Naive thymus-derived CD8-positive, alpha-beta T cell (primary cell): ENCODE measurements around the gene SLC9B1. TPM values are rescaled to one million over a fixed set of nuclear protein-coding genes. Genes with fewer than 3 reads are reported as not detected.
A peak's percentile ranks its signal among the peaks of the same experiment; 100 is the strongest.
"Not testable (repeated sequence)": the region's sequence is repeated elsewhere in the genome, so short reads cannot be mapped to it uniquely, and the experiment has no call there.

Source experiments
- ATAC-seq, 2 donors: fragments of 150-1000 bp; cut with Tn5 transposase in 1 of 2; sonication (Bioruptor Pico), chemical (Tn5 transposase) in 1 of 2; 1 replicate in 1 of 2; 2 replicates in 1 of 2; pipeline ENCODE4 v1.10.0; 2021; ENCODE audit warnings: mild to moderate bottlenecking in 2 of 2, moderate library complexity in 2 of 2
- POLR2A ChIA-PET: fragments of 350-600 bp; sonication (Branson Sonifier 250); formaldehyde crosslinking; loops from one replicate; lab custom pipeline; 2021; ENCODE audit warnings: antibody characterized with exemption; lab: Charles Lee
- DNase-seq, 10 donors: peaks; one replicate each; pipeline versions ENCODE4 v3.0.0 to v3.0.0-alpha.2; 2020 to 2022
- H3K27ac Mint-ChIP-seq, 10 donors: one replicate each; pipeline ENCODE4 v1.8.0; 2020 to 2022; ENCODE audit warnings: mild to moderate bottlenecking in 10 of 10, mixed read lengths in 10 of 10, moderate library complexity in 4 of 10, inconsistent platforms in 1 of 10
- H3K27me3 Mint-ChIP-seq, 5 donors: one replicate each; pipeline ENCODE4 v1.8.0; 2021 to 2022; ENCODE audit warnings: mixed read lengths in 5 of 5
- H3K36me3 Mint-ChIP-seq, 3 donors: one replicate each; pipeline ENCODE4 v1.8.0; 2020 to 2022; ENCODE audit warnings: mixed read lengths in 3 of 3, mild to moderate bottlenecking in 2 of 3, inconsistent platforms in 1 of 3
- H3K4me1 Mint-ChIP-seq, 4 donors: one replicate each; pipeline ENCODE4 v1.8.0; 2021 to 2022; ENCODE audit warnings: mixed read lengths in 4 of 4
- H3K4me3 Mint-ChIP-seq, 10 donors: one replicate each; pipeline ENCODE4 v1.8.0; 2020 to 2022; ENCODE audit warnings: mild to moderate bottlenecking in 10 of 10, mixed read lengths in 10 of 10, moderate library complexity in 6 of 10, inconsistent platforms in 1 of 10
- H3K9me3 Mint-ChIP-seq, 9 donors: one replicate each; pipeline ENCODE4 v1.8.0; 2020 to 2022; ENCODE audit warnings: mixed read lengths in 9 of 9, mild to moderate bottlenecking in 3 of 9, inconsistent platforms in 1 of 9, moderate library complexity in 1 of 9
- polyA plus RNA-seq, 3 donors: library from polyadenylated mRNA; unstranded; fragments of 300-500 nt; fragmentation: Illumina TruSeq; gene quantifications; one replicate each; pipeline ENCODE4 v1.2.3, GENCODE V29; 2021
- total RNA-seq, 8 experiments: library from RNA in 2 of 8; stranded (reverse) in 2 of 8; gene quantifications; one replicate each; pipeline ENCODE4 v1.2.3 and lab custom pipeline; 2021 to 2026

Gene SLC9B1
- total and polyA plus RNA-seq, 5 experiments from 2014 or later, result 1.7 to 7.3 (median 3.7) TPM

GRCh38 chr4:102868153-102868780, 151.2 kb downstream of the SLC9B1 start:
- no peaks in the 10 kb centered on the region for H3K27me3 Mint-ChIP-seq
- peak overlapping the region; percentile 94 to 100 (median 98) for H3K27ac Mint-ChIP-seq
- peaks cover 0 to 4% (median 3%) of the 10 kb centered on the region in 3 donors for H3K36me3 Mint-ChIP-seq
- no peak for ATAC-seq
- no peak for DNase-seq
- no peaks in the 10 kb centered on the region for H3K9me3 Mint-ChIP-seq
- H3K4me3 Mint-ChIP-seq, result peak overlapping the region; percentile 85 to 99 (median 92)
- POLR2A ChIA-PET, result interaction anchor here (0.7 to 5.0 kb wide), 15 partner anchors 12 to 546 kb away, joined by 3 to 237 read pairs (median 4); partner anchors contain the start of genes MANBA, SLC9B2 and UBE2D3
- peaks cover 15 to 69% (median 51%) of the 10 kb centered on the region in 4 donors for H3K4me1 Mint-ChIP-seq

- H3K4me3 Mint-ChIP-seq, result peak overlapping the region; percentile 85 to 99 (median 92)
- ATAC-seq, result no peak
- POLR2A ChIA-PET, result interaction anchor here (0.7 to 5.0 kb wide), 14 partner anchors 13 to 545 kb away, joined by 3 to 237 read pairs (median 4); partner anchors contain the start of genes MANBA, SLC9B2 and UBE2D3
- peak overlapping the region; percentile 94 to 100 (median 98) for H3K27ac Mint-ChIP-seq
- DNase-seq, result no peak
- H3K4me1 Mint-ChIP-seq, result peaks cover 12 to 65% (median 45%) of the 10 kb centered on the region in 4 donors
- H3K27me3 Mint-ChIP-seq, result no peaks in the 10 kb centered on the region
- no peaks in the 10 kb centered on the region for H3K9me3 Mint-ChIP-seq
- H3K36me3 Mint-ChIP-seq, result peaks cover 0 to 6% (median 2%) of the 10 kb centered on the region in 3 donors
Observed at GRCh38 chr4:102867278-102868152, 152.0 kb downstream of the SLC9B1 start.

- H3K27me3 Mint-ChIP-seq, H3K9me3 Mint-ChIP-seq, ATAC-seq, DNase-seq: not testable (repeated sequence)
- peaks cover 12 to 55% (median 43%) of the 10 kb centered on the region in 4 donors for H3K4me1 Mint-ChIP-seq
- peaks cover 2 to 11% (median 4%) of the 10 kb centered on the region in 3 donors for H3K36me3 Mint-ChIP-seq
- peak overlapping the region in 5 of 10 donors; percentile 11 to 65 (median 26) for H3K27ac Mint-ChIP-seq
- POLR2A ChIA-PET, result interaction anchor here (1.5 to 5.0 kb wide), 2 partner anchors 39 to 105 kb away, joined by 3 to 237 read pairs; partner anchors contain the start of genes MANBA and UBE2D3
- H3K4me3 Mint-ChIP-seq, result peak overlapping the region in 5 of 10 donors; percentile 2 to 36 (median 12)
Observed at GRCh38 chr4:102865327-102865726, 154.2 kb downstream of the SLC9B1 start.

GRCh38 chr4:102862747-102863146, 156.8 kb downstream of the SLC9B1 start:
- Mint-ChIP-seq H3K4me1 (peaks cover 2 to 37% (median 30%) of the 10 kb centered on the region in 4 donors), H3K27ac (no peak overlapping the region), H3K9me3 (peaks cover 8 to 21% (median 17%) of the 10 kb centered on the region in 9 donors), H3K36me3 (peaks cover 13 to 23% (median 18%) of the 10 kb centered on the region in 3 donors), H3K27me3 (no peaks in the 10 kb centered on the region), H3K4me3 (no peak overlapping the region)
- ATAC-seq, result no peak
- DNase-seq, result no peak
- POLR2A ChIA-PET, result interaction anchor here (0.8 kb wide), 1 partner anchor 11 kb away, joined by 3 read pairs; no protein-coding TSS in a partner anchor

GRCh38 chr4:102862016-102862415, 157.5 kb downstream of the SLC9B1 start:
- no peak for ATAC-seq
- peaks cover 13 to 23% (median 18%) of the 10 kb centered on the region in 3 donors for H3K36me3 Mint-ChIP-seq
- H3K9me3 Mint-ChIP-seq, result peaks cover 8 to 21% (median 18%) of the 10 kb centered on the region in 9 donors
- DNase-seq, result no peak
- H3K27ac Mint-ChIP-seq, result no peak overlapping the region
- peaks cover 2 to 34% (median 25%) of the 10 kb centered on the region in 4 donors for H3K4me1 Mint-ChIP-seq
- no peak overlapping the region for H3K4me3 Mint-ChIP-seq
- H3K27me3 Mint-ChIP-seq, result no peaks in the 10 kb centered on the region
- POLR2A ChIA-PET, result no interaction called here

- Mint-ChIP-seq H3K4me1 (peaks cover 2 to 22% (median 15%) of the 10 kb centered on the region in 4 donors), H3K27me3 (no peaks in the 10 kb centered on the region), H3K36me3 (peaks cover 13 to 23% (median 18%) of the 10 kb centered on the region in 3 donors), H3K27ac (no peak overlapping the region), H3K9me3 (peaks cover 8 to 21% (median 18%) of the 10 kb centered on the region in 9 donors), H3K4me3 (no peak overlapping the region)
- POLR2A ChIA-PET, result interaction anchor here (0.8 kb wide), 1 partner anchor 33 kb away, joined by 3 read pairs; the partner anchor contains the start of gene UBE2D3
- DNase-seq, result no peak
- no peak for ATAC-seq
Observed at GRCh38 chr4:102860611-102861324, 158.7 kb downstream of the SLC9B1 start.

- H3K36me3 Mint-ChIP-seq, result peaks cover 13 to 20% (median 18%) of the 10 kb centered on the region in 3 donors
- peaks cover 8 to 21% (median 18%) of the 10 kb centered on the region in 9 donors for H3K9me3 Mint-ChIP-seq
- H3K4me1 Mint-ChIP-seq, result peaks cover 0 to 5% (median 2%) of the 10 kb centered on the region in 4 donors
- ATAC-seq (no peak), DNase-seq (no peak)
- H3K27me3 Mint-ChIP-seq, result no peaks in the 10 kb centered on the region
- H3K4me3 Mint-ChIP-seq, result no peak overlapping the region
- no peak overlapping the region for H3K27ac Mint-ChIP-seq
- POLR2A ChIA-PET, result no interaction called here
Observed at GRCh38 chr4:102858828-102859464, 160.6 kb downstream of the SLC9B1 start.

Other genes starting within 250 kb of the SLC9B1 start
- gene UBE2D3, start 192.2 kb downstream of the SLC9B1 start, total RNA-seq, result 100 to 1,000 TPM; 385 to 400 TPM
- 100 to 1,000 TPM; 415 to 475 (median 426) TPM for gene UBE2D3, start 192.2 kb downstream of the SLC9B1 start, polyA plus RNA-seq
- 10 to 100 TPM; 13.7 to 14.0 TPM for gene CISD2, start 150.7 kb downstream of the SLC9B1 start, total RNA-seq
- gene CISD2, start 150.7 kb downstream of the SLC9B1 start, polyA plus RNA-seq, result 10 to 100 TPM; 20.2 to 30.5 (median 24.6) TPM
- 10 to 100 TPM; 16.3 to 24.9 TPM for gene SLC9B2, start 57.1 kb upstream of the SLC9B1 start, total RNA-seq
- gene SLC9B2, start 57.1 kb upstream of the SLC9B1 start, polyA plus RNA-seq, result 10 to 100 TPM; 13.8 to 15.1 (median 14.8) TPM
- 10 to 100 TPM; 17.5 to 20.0 TPM for gene BDH2, start 80.1 kb upstream of the SLC9B1 start, total RNA-seq
- gene BDH2, start 80.1 kb upstream of the SLC9B1 start, polyA plus RNA-seq, result 10 to 100 TPM; 26.3 to 36.9 (median 29.1) TPM
- under 1 TPM; 0.44 to 0.62 TPM for gene CENPE, start 178.6 kb upstream of the SLC9B1 start, total RNA-seq
- gene CENPE, start 178.6 kb upstream of the SLC9B1 start, polyA plus RNA-seq, result under 1 TPM in 1 of 3 donors, not detected in 2; 0.14 TPM